Nephron progenitor cell (in vitro differentiated cells): ENCODE data around the gene DTNA.

Experiments
- DNase-seq: peaks from one replicate; pipeline ENCODE4 v3.0.0; 2021
- H3K27ac Mint-ChIP-seq: 2 replicates; pipeline ENCODE4 v1.8.0; 2021; ENCODE audit warnings: mild to moderate bottlenecking, moderate library complexity, mixed read lengths
- H3K27me3 Mint-ChIP-seq: 2 replicates; pipeline ENCODE4 v1.8.0; 2021; ENCODE audit warnings: mild to moderate bottlenecking, low read depth, mixed read lengths; ENCODE audit not compliant: poor library complexity
- H3K36me3 Mint-ChIP-seq: 2 replicates; pipeline ENCODE4 v1.8.0; 2021; ENCODE audit warnings: low read depth, mixed read lengths
- H3K4me1 Mint-ChIP-seq: 2 replicates; pipeline ENCODE4 v1.8.0; 2021; ENCODE audit warnings: mixed read lengths
- H3K4me3 Mint-ChIP-seq: 2 replicates; pipeline ENCODE4 v1.8.0; 2021; ENCODE audit warnings: mild to moderate bottlenecking, moderate library complexity, mixed read lengths
- H3K9me3 Mint-ChIP-seq: 2 replicates; pipeline ENCODE4 v1.8.0; 2021; ENCODE audit warnings: mild to moderate bottlenecking, moderate library complexity, mixed read lengths
- CTCF ChIP-seq: fragments of 200-600 bp; sonication (generic); IDR thresholded peaks from 2 replicates; pipeline ENCODE4 v1.5.0; 2021; ENCODE audit warnings: antibody characterized with exemption

The DTNA gene

GRCh38 chr18:34749721-34750120 lies 39.6 kb downstream of the DTNA start:
- Mint-ChIP-seq H3K4me3 (no peak overlapping the region), H3K36me3 (no peaks in the 10 kb centered on the region), H3K27me3 (peaks cover 4% of the 10 kb centered on the region), H3K27ac (no peak overlapping the region), H3K9me3 (no peaks in the 10 kb centered on the region), H3K4me1 (no peaks in the 10 kb centered on the region)
- DNase-seq, result no peak
- no peak for TF ChIP-seq CTCF

DNA sequence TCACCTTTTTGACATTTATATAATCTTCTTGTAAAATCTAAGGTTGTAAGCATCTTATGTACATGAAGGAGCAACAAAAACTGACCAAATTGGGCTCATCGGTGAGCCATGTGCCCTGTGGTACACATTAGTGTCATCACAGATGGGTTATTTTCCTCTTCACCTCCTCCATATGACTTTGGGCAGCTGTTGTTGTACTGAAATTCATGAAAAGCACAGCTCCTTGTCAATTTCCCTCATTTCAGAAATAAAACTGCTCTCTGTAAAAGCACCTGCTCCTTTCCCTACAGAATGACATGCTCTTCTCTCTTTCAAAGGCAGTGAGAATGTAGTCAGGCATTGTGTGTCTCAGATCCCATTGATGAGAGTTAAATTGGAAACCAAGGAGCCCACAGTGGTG lies 42.0 kb downstream of the DTNA start:
- Mint-ChIP-seq H3K9me3 (no peaks in the 10 kb centered on the region), H3K27ac (no peak overlapping the region), H3K36me3 (no peaks in the 10 kb centered on the region), H3K4me1 (no peaks in the 10 kb centered on the region), H3K27me3 (peaks cover 4% of the 10 kb centered on the region), H3K4me3 (no peak overlapping the region)
- no peak for DNase-seq
- no peak for TF ChIP-seq CTCF

GRCh38 chr18:34754300-34754699 lies 44.2 kb downstream of the DTNA start:
- Mint-ChIP-seq H3K9me3 (peaks cover 3% of the 10 kb centered on the region), H3K27me3 (no peaks in the 10 kb centered on the region), H3K36me3 (peaks cover 4% of the 10 kb centered on the region), H3K27ac (no peak overlapping the region), H3K4me1 (no peaks in the 10 kb centered on the region), H3K4me3 (no peak overlapping the region)
- no peak for DNase-seq
- TF ChIP-seq CTCF, result no peak

GRCh38 chr18:34757666-34758065 lies 47.6 kb downstream of the DTNA start:
- no peaks in the 10 kb centered on the region for H3K27me3 Mint-ChIP-seq
- no peak for DNase-seq
- no peak overlapping the region for H3K27ac Mint-ChIP-seq
- no peak overlapping the region for H3K4me3 Mint-ChIP-seq
- TF ChIP-seq CTCF, result no peak
- H3K4me1 Mint-ChIP-seq, result no peaks in the 10 kb centered on the region
- peaks cover 4% of the 10 kb centered on the region for H3K36me3 Mint-ChIP-seq
- H3K9me3 Mint-ChIP-seq, result peaks cover 3% of the 10 kb centered on the region

GRCh38 chr18:34758378-34758948 lies 48.4 kb downstream of the DTNA start:
- Mint-ChIP-seq H3K27ac (no peak overlapping the region), H3K4me1 (no peaks in the 10 kb centered on the region), H3K27me3 (no peaks in the 10 kb centered on the region), H3K9me3 (peaks cover 3% of the 10 kb centered on the region), H3K36me3 (peaks cover 4% of the 10 kb centered on the region), H3K4me3 (no peak overlapping the region)
- TF ChIP-seq CTCF, result no peak
- no peak for DNase-seq

DNA sequence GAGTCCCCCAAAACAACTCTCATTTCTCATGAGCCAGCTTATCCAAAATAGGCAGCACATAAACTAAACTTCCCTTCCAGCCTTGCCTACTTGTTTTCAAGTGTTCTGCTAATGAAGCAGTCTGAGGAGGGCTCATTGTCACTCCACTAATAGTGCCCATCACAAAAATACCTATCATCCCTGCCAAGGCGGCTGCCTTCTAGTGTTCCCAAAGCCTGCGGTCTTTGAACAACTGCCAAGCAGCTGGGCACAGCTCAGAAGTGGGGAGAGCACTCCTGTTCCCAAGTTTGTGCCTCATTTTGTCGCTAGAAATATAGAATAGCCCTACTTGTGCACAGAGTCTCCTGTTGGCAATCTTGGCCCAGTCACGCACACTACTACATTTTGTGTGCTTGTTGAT lies 50.3 kb downstream of the DTNA start:
- no peaks in the 10 kb centered on the region for H3K27me3 Mint-ChIP-seq
- H3K27ac Mint-ChIP-seq, result no peak overlapping the region
- TF ChIP-seq CTCF, result no peak
- no peak overlapping the region for H3K4me3 Mint-ChIP-seq
- no peak for DNase-seq
- peaks cover 3% of the 10 kb centered on the region for H3K9me3 Mint-ChIP-seq
- H3K4me1 Mint-ChIP-seq, result no peaks in the 10 kb centered on the region
- peaks cover 4% of the 10 kb centered on the region for H3K36me3 Mint-ChIP-seq
